Measurements from ENCODE around the gene TOP3B.

Gene TOP3B

DNA sequence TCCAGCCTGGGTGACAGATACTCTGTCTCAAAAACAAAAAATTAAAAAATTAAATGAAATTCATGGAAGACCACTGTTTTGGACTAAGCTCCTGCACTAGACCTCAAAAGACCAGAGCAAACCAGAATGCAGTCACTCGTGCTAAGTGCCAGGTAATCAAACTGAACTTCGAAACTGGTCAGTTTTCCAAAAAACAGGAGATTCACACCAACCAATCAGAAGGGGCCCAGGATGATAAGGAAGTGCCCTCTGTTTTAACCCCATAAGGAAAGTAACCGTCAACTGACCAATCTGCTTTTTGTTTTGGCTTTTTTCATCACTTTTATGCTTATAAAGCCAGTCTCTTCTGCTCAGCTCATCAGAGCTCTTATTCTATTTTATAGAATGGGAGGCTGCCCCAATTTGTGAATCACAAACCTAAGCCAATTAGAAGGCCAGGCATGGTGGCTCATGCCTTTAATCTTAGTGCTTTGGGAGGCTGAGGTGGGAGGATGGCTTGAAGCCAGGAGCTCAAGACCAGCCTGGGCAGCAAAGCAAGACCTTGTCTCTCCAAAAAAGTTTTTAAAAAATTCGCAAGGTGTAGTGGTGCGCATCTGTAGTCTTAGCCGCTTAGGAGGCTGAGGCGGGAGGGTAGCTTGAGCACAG is 10.1 kb upstream of the TOP3B start:
- DNase-seq (ENCODE audit: low read depth) = no peak
- TF ChIP-seq, protein P1, sequence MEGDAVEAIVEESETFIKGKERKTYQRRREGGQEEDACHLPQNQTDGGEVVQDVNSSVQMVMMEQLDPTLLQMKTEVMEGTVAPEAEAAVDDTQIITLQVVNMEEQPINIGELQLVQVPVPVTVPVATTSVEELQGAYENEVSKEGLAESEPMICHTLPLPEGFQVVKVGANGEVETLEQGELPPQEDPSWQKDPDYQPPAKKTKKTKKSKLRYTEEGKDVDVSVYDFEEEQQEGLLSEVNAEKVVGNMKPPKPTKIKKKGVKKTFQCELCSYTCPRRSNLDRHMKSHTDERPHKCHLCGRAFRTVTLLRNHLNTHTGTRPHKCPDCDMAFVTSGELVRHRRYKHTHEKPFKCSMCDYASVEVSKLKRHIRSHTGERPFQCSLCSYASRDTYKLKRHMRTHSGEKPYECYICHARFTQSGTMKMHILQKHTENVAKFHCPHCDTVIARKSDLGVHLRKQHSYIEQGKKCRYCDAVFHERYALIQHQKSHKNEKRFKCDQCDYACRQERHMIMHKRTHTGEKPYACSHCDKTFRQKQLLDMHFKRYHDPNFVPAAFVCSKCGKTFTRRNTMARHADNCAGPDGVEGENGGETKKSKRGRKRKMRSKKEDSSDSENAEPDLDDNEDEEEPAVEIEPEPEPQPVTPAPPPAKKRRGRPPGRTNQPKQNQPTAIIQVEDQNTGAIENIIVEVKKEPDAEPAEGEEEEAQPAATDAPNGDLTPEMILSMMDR (IDR thresholded peaks at IDR 0.05; ENCODE audit: low read depth, low read length, missing control alignments) = no peak
- H3K4me3 ChIP-seq (ENCODE audit: low read depth, low read length) = no peak overlapping the region
- in situ Hi-C loops (cut with HindIII; ENCODE audit: low sequenced_read_pairs) = no loop called here

DNA sequence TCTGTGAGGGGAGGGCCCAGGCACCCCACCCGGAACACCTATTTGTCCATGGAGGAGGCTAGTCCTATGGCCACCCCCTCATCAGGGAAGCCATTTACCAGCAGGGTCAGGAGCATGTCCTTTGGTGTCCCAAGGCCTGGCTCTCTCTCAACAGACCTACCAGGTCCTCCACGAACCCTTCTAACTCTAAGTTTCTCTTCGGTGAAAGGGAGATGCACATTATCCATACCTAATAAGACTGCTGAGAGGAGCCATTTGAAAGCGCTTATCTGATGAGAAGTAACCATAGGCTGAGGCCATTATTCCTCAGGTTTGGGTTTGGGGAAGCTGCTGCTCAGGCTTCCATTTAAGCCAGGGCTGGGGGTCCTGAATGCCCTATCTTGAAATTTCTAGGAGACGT is 9.2 kb upstream of the TOP3B start:
- TF ChIP-seq, protein P1 (IDR thresholded peaks at IDR 0.05; ENCODE audit: low read depth, low read length, missing control alignments) = no peak
- in situ Hi-C loops (cut with HindIII; ENCODE audit: low sequenced_read_pairs) = no loop called here
- DNase-seq (ENCODE audit: low read depth) = no peak
- no peak overlapping the region for H3K4me3 ChIP-seq (ENCODE audit: low read depth, low read length)

DNA sequence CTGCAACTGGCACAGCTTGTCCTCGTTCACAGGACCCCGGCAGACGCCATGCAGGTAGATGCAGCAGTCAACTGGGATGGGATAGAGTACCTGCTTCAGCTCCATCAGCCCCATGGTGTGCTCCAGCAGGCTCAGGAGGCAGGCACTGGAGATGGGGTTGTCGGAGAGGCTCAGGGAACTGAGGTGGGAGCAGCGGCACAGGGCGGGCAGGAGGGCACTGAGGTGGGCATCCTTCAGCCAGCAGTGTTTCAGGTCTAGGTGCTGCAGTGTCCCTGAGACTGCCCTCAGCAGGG is 8.7 kb upstream of the TOP3B start:
- DNase-seq (ENCODE audit: low read depth) = no peak
- H3K4me3 ChIP-seq (ENCODE audit: low read depth, low read length) = no peak overlapping the region
- TF ChIP-seq, protein P1 (IDR thresholded peaks at IDR 0.05; ENCODE audit: low read depth, low read length, missing control alignments) = no peak
- in situ Hi-C loops (cut with HindIII; ENCODE audit: low sequenced_read_pairs) = no loop called here

DNA sequence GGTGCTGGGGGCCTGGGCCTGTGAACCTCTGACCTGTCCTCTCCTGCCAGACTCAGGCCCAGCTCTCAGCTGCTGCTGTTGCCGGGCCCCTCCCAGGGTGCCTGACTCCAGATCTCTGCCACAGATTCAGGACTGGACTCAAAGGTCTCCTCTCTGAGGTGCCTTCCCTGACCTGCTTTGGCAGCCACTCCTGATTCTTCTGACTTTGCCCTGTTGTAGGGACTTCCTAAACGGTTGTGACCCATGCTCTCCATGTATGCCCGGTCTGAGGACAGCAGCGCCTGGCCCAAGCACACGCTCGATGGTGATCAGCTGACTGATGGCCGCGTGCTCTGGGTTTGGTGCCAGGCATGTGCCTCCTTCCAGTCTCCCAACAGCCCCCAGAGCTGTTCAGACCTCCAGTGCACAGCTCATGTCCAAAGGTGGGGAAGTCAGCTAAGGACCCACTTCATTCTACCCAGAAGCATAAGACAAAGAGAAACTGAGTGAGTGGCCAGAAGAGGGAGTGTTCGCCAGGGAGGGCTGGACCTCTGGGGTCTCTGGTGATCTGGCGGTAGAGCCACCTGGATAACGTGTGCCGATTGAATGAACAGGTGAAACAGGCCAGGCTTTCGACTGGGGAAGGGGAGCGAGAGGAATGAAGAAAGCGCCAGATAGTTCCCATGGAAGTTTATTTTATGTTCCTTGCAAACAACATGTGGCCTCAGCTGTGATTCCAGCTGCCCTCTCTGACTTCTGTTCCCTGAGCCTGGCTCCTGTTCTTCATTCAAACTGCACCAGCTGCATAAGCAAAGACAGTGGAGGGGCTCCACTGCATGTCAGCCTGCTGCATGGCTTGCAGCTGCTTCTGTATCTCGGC is 8.1 kb upstream of the TOP3B start:
- DNase-seq (ENCODE audit: low read depth) = no peak
- in situ Hi-C loops (cut with HindIII; ENCODE audit: low sequenced_read_pairs) = no loop called here
- H3K4me3 ChIP-seq (ENCODE audit: low read depth, low read length) = no peak overlapping the region
- TF ChIP-seq, protein P1 (IDR thresholded peaks at IDR 0.05; ENCODE audit: low read depth, low read length, missing control alignments) = no peak

DNA sequence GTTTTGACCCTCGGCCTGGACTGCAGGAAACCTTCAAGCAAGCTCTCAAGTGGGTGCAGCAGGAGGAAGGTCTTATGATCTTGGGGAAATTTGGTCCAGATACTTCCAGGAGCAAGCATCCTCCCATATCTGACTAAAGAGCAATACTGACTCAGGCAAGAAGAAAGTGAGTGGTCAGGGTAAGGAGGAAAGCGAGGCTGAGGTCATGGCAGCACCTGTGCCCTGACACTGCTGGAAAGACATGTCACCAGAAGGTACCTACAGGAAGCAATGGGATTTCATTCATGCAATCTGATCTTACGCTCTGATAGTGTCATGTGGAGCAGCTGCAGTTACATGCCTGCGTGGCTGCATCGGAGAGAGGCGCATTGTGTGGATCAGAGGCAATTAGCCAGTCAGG is 6.5 kb upstream of the TOP3B start:
- no peak overlapping the region for H3K4me3 ChIP-seq (ENCODE audit: low read depth, low read length)
- no peak for DNase-seq (ENCODE audit: low read depth)
- in situ Hi-C loops (cut with HindIII; ENCODE audit: low sequenced_read_pairs) = no loop called here
- TF ChIP-seq, protein P1 (IDR thresholded peaks at IDR 0.05; ENCODE audit: low read depth, low read length, missing control alignments) = no peak

DNA sequence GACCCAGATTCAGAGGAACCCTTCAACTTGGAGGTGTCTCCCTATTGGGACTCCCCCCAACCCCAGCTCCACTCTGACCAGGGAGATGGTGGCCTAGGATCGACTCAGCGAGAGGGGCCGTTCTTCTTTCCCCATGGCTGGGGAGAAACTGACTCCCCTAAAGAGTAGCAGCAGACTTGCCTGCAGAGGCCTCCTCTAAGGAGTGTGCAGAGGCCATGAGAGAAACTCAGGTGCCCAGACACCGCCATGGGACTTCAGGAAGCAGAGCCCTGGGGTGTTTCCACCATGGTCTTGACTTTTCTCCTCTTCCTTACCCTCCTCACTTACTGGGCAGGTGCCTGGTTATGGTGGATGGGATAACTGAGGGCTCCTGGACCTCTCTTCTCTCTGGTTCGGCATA is 2.6 kb upstream of the TOP3B start:
- TF ChIP-seq, protein P1 (IDR thresholded peaks at IDR 0.05; ENCODE audit: low read depth, low read length, missing control alignments) = no peak
- no peak overlapping the region for H3K4me3 ChIP-seq (ENCODE audit: low read depth, low read length)
- in situ Hi-C loops (cut with HindIII; ENCODE audit: low sequenced_read_pairs) = no loop called here

More for the DNA sequence above, 2.6 kb upstream of the TOP3B start:
- no peak for DNase-seq (ENCODE audit: low read depth)

Data from astrocyte of the cerebellum (primary cell).